HCT116 (cell line): ENCODE results near the gene CHTF8. TPM values are rescaled to one million over a fixed set of nuclear protein-coding genes. Genes with fewer than 3 reads are reported as not detected.

Source experiments
- ATAC-seq: fragments of 200-7000 bp; cut with Tn5 transposase; 2 replicates; pipeline ENCODE4 v1.9.1; 2020; ENCODE audit warnings: mild to moderate bottlenecking, moderate library complexity
- BruUV-seq: library from RNA; stranded (reverse); fragments of 400-500 nt; replicated peaks from 2 replicates; lab custom pipeline; 2021; lab: Mats Ljungman, UMichigan
- CTCF ChIA-PET: fragments of 300-600 bp; sonication (Branson Sonifier 250); formaldehyde crosslinking; loops from one replicate; lab custom pipeline; 2021; ENCODE audit warnings: antibody characterized with exemption; lab: Charles Lee
- POLR2A ChIA-PET: fragments of 300-600, 350-600 bp; sonication (Branson Sonifier 250); formaldehyde crosslinking; loops from one replicate; lab custom pipeline; 2021; ENCODE audit warnings: antibody characterized with exemption; lab: Charles Lee
- RAD21 ChIA-PET, 2 experiments: fragments of 300-600 bp; sonication (Branson Sonifier 250); formaldehyde crosslinking; loops; one replicate each; lab custom pipeline; 2023; ENCODE audit warnings: low total read pairs in 2 of 2; ENCODE audit not compliant: uncharacterized antibody in 2 of 2, unreplicated experiment in 2 of 2, low non-redundant PET in 1 of 2; lab: Charles Lee
- DNase-seq: peaks from one replicate; pipeline ENCODE4 v3.0.0-alpha.2; 2010; ENCODE audit warnings: low read depth, low spot score
- H2AFZ ChIP-seq: fragments of 200-600 bp; shearing (Covaris generic), sonication (generic); 2 replicates; pipeline ENCODE4 v1.6.1; 2017; ENCODE audit warnings: low read depth, mixed run types, mixed read lengths, antibody characterized with exemption, low read length; ENCODE audit not compliant: poor library complexity, severe bottlenecking
- H3K27ac ChIP-seq: 2 replicates; pipeline ENCODE4 v1.5.1; 2012; ENCODE audit warnings: low read depth, low read length
- H3K27me3 ChIP-seq: fragments of 200-600 bp; sonication (generic); 2 replicates; pipeline ENCODE4 v1.6.1; 2016; ENCODE audit warnings: mixed run types, low read length, mixed read lengths; ENCODE audit not compliant: insufficient read depth
- H3K36me3 ChIP-seq, 2 experiments: fragments of 200-500 bp in 1 of 2; fragments of 200-600 bp in 1 of 2; sonication (Bioruptor generic) in 1 of 2; sonication (generic) in 1 of 2; 2 replicates each; pipeline versions ENCODE4 v1.5.1 to v1.6.1; 2014 to 2016; ENCODE audit warnings: low read length in 2 of 2, inconsistent platforms in 1 of 2, mixed read lengths in 1 of 2, mixed run types in 1 of 2; ENCODE audit not compliant: insufficient read depth in 2 of 2, control insufficient read depth in 1 of 2
- H3K4me1 ChIP-seq, 2 experiments: fragments of 200-600 bp in 1 of 2; sonication (generic) in 1 of 2; 2 replicates each; pipeline versions ENCODE4 v1.5.1 to v1.6.1; 2012 to 2017; ENCODE audit warnings: low read length in 2 of 2, inconsistent platforms in 1 of 2, mild to moderate bottlenecking in 1 of 2, mixed read lengths in 1 of 2, mixed run types in 1 of 2, moderate library complexity in 1 of 2; ENCODE audit not compliant: insufficient read depth in 2 of 2, control insufficient read depth in 1 of 2
- H3K4me2 ChIP-seq: fragments of 200-600 bp; sonication (generic); 2 replicates; pipeline ENCODE4 v1.6.1; 2017; ENCODE audit warnings: mixed run types, low read length, mixed read lengths
- H3K4me3 ChIP-seq, 2 experiments: fragments of 200-600 bp in 1 of 2; sonication (generic) in 1 of 2; replicated peaks in 1 of 2; 2 replicates each; pipeline ENCODE4 v1.5.1; 2011 to 2016; ENCODE audit warnings: low read length in 2 of 2, control low read depth in 1 of 2, low read depth in 1 of 2, mild to moderate bottlenecking in 1 of 2, mixed read lengths in 1 of 2, mixed run types in 1 of 2
- H3K79me2 ChIP-seq: fragments of 200-600 bp; sonication (generic); 2 replicates; pipeline ENCODE4 v1.6.1; 2017; ENCODE audit warnings: mild to moderate bottlenecking, mixed run types, low read length, moderate library complexity, mixed read lengths; ENCODE audit not compliant: insufficient read depth
- H3K9ac ChIP-seq: fragments of 200-600 bp; sonication (generic); 2 replicates; pipeline ENCODE4 v1.6.1; 2016; ENCODE audit warnings: low read length, mixed read lengths
- H3K9me2 ChIP-seq: fragments of 200-600 bp; sonication (generic), shearing (Covaris generic); 2 replicates; pipeline ENCODE4 v1.6.1; 2017; ENCODE audit warnings: mixed run types, mild to moderate bottlenecking, moderate library complexity; ENCODE audit not compliant: insufficient read depth
- H3K9me3 ChIP-seq, 2 experiments: fragments of 200-500 bp in 1 of 2; fragments of 200-600 bp in 1 of 2; sonication (Bioruptor generic) in 1 of 2; sonication (generic) in 1 of 2; 2 replicates each; pipeline ENCODE4 v1.6.1; 2014 to 2017; ENCODE audit warnings: low read length in 2 of 2, mixed read lengths in 2 of 2, inconsistent platforms in 1 of 2, low read depth in 1 of 2, mild to moderate bottlenecking in 1 of 2, mixed run types in 1 of 2, moderate library complexity in 1 of 2; ENCODE audit not compliant: control insufficient read depth in 1 of 2, insufficient read depth in 1 of 2
- H4K20me1 ChIP-seq: fragments of 200-600 bp; sonication (generic), shearing (Covaris generic); 2 replicates; pipeline ENCODE4 v1.6.1; 2017; ENCODE audit warnings: mixed run types, mild to moderate bottlenecking, moderate library complexity; ENCODE audit not compliant: insufficient read depth
- EGR1 ChIP-seq: IDR thresholded peaks from 2 replicates; pipeline ENCODE4 v1.6.1; 2012; ENCODE audit warnings: low read depth
- POLR2A ChIP-seq: IDR thresholded peaks from 2 replicates; pipeline ENCODE4 v1.7.0; 2011; ENCODE audit warnings: borderline replicate concordance; ENCODE audit not compliant: insufficient read depth, insufficient read length; ENCODE audit errors: extremely low read depth
- SIN3A ChIP-seq: IDR thresholded peaks from 2 replicates; pipeline ENCODE4 v1.6.1; 2012; ENCODE audit warnings: low read depth
- YY1 ChIP-seq: IDR thresholded peaks from 2 replicates; pipeline ENCODE4 v1.6.1; 2011; ENCODE audit warnings: low read length, low read depth, moderate library complexity, mild to moderate bottlenecking; ENCODE audit not compliant: insufficient replicate concordance; ENCODE audit errors: extremely low read depth
- intact Hi-C: fragments of 100-400 bp; cut with micrococcal nuclease; formaldehyde crosslinking; loops from 2 replicates; pipeline ENCODE4 v1.10.0; 2022
- total RNA-seq: library from RNA; stranded (reverse); gene quantifications from one replicate; pipeline ENCODE4 v1.2.1, GENCODE V29; 2021; ENCODE audit not compliant: unreplicated experiment

CHTF8 gene
- total RNA-seq, 1 experiment from 2014 or later = 184 TPM

DNA sequence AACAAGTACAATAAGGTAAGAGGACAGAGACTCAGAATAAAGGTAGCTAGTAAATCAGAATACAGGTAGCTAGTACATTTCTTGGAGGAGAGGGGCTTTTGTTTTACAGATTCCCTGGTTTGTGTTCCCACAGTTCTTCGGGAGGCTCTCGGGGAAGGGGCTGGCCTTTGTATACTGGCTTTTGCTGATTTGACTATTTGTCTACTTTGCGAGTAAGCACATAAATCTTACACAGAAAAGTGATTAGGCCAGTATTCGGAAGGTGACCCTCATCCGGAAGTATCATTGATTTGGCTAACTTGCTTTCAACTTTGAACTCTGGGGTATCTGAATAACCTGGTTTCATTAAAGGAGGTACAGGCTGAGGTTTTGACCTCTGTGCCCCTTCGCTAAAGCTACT is 33.2 kb upstream of the CHTF8 start:
- no peak overlapping the region for H3K9ac ChIP-seq
- POLR2A ChIA-PET = no interaction called here
- H2AFZ ChIP-seq = no peak overlapping the region
- no peaks in the 10 kb centered on the region for H3K9me2 ChIP-seq
- no peaks in the 10 kb centered on the region for H3K9me3 ChIP-seq
- intact Hi-C loops = no loop called here
- no TSS peak for BruUV-seq
- no peaks in the 10 kb centered on the region for H4K20me1 ChIP-seq
- peaks cover 55 to 80% of the 10 kb centered on the region in 2 experiments for H3K36me3 ChIP-seq
- RAD21 ChIA-PET = no interaction called here
- H3K4me3 ChIP-seq = no peak overlapping the region
- H3K27me3 ChIP-seq = no peaks in the 10 kb centered on the region
- no peak overlapping the region for H3K27ac ChIP-seq
- peaks cover 0 to 14% of the 10 kb centered on the region in 2 experiments; a peak in 1 of 4 replicates for H3K4me1 ChIP-seq
- CTCF ChIA-PET = no interaction called here
- H3K4me2 ChIP-seq = no peak overlapping the region
- DNase-seq = no peak
- ATAC-seq = no peak
- no peak for TF ChIP-seq EGR1
- TF ChIP-seq YY1 = no peak
- no peak for TF ChIP-seq SIN3A
- H3K79me2 ChIP-seq = peaks cover 22% of the 10 kb centered on the region; the same call in 1 of the 2 replicates

DNA sequence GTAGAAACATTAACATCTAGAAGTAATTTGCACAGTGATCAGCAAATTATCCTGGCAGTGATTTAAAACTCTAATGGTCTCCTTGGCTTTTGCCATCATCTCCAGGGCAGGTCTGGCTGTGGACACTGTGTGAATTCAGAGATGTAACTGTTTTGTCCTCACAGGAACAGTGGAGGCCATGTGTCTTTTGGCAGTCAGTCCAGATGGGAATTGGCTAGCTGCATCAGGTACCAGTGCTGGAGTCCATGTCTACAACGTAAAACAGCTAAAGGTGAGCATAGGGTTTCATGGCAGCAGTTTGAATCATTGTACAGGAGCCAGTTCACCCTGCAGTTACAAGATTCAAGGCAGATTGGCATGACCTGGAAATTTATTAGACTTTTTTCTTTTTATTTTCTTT is 27.8 kb upstream of the CHTF8 start:
- ATAC-seq = no peak
- CTCF ChIA-PET = no interaction called here

More for the DNA sequence above, 27.8 kb upstream of the CHTF8 start:
- peaks cover 0 to under 1% of the 10 kb centered on the region in 2 experiments; a peak in 2 of 4 replicates for H3K4me1 ChIP-seq
- no peak overlapping the region for H3K27ac ChIP-seq
- no peak overlapping the region for H2AFZ ChIP-seq
- ChIA-PET POLR2A (no interaction called here), RAD21 (no interaction called here)
- H3K79me2 ChIP-seq = peaks cover 17% of the 10 kb centered on the region; the same call in 1 of the 2 replicates
- no peaks in the 10 kb centered on the region for H3K9me3 ChIP-seq
- BruUV-seq = no TSS peak
- H4K20me1 ChIP-seq = no peaks in the 10 kb centered on the region
- H3K9ac ChIP-seq = no peak overlapping the region
- no peaks in the 10 kb centered on the region for H3K9me2 ChIP-seq
- TF ChIP-seq POLR2A = no peak
- no peak for DNase-seq
- peaks cover 45 to 69% of the 10 kb centered on the region in 2 experiments for H3K36me3 ChIP-seq
- intact Hi-C loops = no loop called here
- no peak overlapping the region for H3K4me3 ChIP-seq
- H3K4me2 ChIP-seq = no peak overlapping the region
- no peaks in the 10 kb centered on the region for H3K27me3 ChIP-seq
